Upper lobe of left lung (tissue), 4 donors: ENCODE results near the gene S100A12.

ENCODE experiments used
- EP300 ChIP-seq, 4 donors: sonication (generic); formaldehyde crosslinking; IDR thresholded peaks; one replicate each; pipeline ENCODE4 v1.5.1; 2017; ENCODE audit warnings: antibody characterized with exemption in 4 of 4, control low read depth in 2 of 4
- POLR2AphosphoS5 ChIP-seq, 2 donors: sonication (generic); formaldehyde crosslinking; IDR thresholded peaks; one replicate each; pipeline ENCODE4 v1.5.1; 2017; ENCODE audit warnings: antibody characterized with exemption in 2 of 2

DNA sequence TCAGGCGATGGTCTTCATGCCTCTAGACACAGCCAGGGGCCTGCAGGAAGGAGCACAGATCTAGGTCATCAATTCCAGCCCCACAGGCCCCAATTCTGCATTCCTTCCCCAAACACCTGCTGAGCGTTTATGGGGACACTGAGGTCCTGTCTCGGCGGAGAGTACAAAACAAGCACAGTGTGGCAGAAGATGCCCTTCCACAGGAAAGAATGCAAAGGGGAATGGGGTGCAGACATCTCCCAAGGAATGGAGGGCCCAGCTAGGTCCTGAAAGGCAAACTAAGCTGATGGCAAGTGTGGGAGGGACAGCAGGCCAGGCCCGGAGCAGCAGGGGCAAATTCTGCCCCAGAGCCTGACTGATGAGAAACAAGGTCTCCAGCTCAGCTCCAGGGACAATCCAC lies 19.0 kb upstream of the S100A12 start:
- TF ChIP-seq EP300 (IDR thresholded peaks at IDR 0.05) (no peak), POLR2AphosphoS5 (IDR thresholded peaks at IDR 0.05) (no peak)
